ENCODE data around the gene SSX2IP.

DNA sequence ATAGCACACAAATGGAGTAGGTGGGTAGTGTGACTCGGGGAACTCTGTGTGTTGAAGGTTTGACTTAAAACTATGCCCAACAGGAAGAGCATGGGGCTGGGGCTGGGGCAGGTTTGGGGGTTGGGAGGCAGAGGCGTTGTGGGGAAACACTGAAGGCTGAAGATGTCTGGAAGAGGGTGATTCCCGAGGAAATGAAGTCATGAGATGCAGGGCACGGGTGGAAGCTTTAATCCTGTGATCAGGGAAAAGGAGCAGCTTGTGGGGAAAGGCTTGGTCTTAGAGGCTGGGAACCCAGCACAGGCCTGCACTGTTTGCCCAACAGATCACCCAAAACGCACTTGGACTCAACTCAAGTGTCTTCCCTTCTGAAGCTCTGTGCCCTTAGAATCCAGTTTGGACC lies 89.5 kb downstream of the SSX2IP start:
- TF ChIP-seq POLR2AphosphoS5 (IDR thresholded peaks at IDR 0.05) (no peak), EP300 (IDR thresholded peaks at IDR 0.05) (no peak), POLR2A (IDR thresholded peaks at IDR 0.05) (no peak)
- TF ChIP-seq, protein P1, sequence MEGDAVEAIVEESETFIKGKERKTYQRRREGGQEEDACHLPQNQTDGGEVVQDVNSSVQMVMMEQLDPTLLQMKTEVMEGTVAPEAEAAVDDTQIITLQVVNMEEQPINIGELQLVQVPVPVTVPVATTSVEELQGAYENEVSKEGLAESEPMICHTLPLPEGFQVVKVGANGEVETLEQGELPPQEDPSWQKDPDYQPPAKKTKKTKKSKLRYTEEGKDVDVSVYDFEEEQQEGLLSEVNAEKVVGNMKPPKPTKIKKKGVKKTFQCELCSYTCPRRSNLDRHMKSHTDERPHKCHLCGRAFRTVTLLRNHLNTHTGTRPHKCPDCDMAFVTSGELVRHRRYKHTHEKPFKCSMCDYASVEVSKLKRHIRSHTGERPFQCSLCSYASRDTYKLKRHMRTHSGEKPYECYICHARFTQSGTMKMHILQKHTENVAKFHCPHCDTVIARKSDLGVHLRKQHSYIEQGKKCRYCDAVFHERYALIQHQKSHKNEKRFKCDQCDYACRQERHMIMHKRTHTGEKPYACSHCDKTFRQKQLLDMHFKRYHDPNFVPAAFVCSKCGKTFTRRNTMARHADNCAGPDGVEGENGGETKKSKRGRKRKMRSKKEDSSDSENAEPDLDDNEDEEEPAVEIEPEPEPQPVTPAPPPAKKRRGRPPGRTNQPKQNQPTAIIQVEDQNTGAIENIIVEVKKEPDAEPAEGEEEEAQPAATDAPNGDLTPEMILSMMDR (IDR thresholded peaks at IDR 0.05) = no peak

Measured in stomach (tissue), 4 donors.